ENCODE data around the gene MED15. TPM values are rescaled to one million over a fixed set of nuclear protein-coding genes. Genes with fewer than 3 reads are reported as not detected.
"Not testable (repeated sequence)": the region's sequence is repeated elsewhere in the genome, so short reads cannot be mapped to it uniquely, and the experiment has no call there.

MED15 gene
- polyA plus RNA-seq, 2 donors = 31.0 to 55.9 TPM

DNA sequence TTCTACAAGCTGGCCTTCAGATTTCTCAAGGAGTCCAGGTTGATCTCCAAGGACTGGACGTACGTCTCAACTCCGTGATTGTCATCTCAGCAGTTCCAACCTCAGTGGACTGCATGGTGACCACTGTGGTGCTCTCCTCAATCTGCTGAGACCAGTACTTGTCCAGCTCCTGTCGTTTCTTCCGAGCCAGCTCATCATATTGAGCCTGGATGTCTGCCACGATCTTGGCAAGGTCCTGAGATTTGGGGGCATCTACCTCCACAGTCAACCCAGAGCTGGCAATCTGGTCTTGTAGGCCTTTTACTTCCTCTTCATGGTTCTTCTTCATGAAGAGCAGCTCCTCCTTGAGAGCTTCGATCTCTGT lies 24.3 kb upstream of the MED15 start:
- 95 to 96% methylated on average over 7 of the region's 7 CpGs for WGBS, 2 donors
- H3K36me3 ChIP-seq (ENCODE audit: control insufficient read depth in 2 of 2, insufficient read depth in 2 of 2, low read length in 1 of 2); H3K4me1 ChIP-seq (ENCODE audit: control insufficient read depth in 2 of 2, insufficient read depth in 2 of 2, low read length in 1 of 2); H3K4me3 ChIP-seq (ENCODE audit: low read depth in 1 of 2, low read length in 2 of 2); H3K27ac ChIP-seq (ENCODE audit: low read depth in 2 of 2, low read length in 1 of 2); H3K27me3 ChIP-seq (ENCODE audit: control insufficient read depth in 1 of 2, insufficient read depth in 2 of 2, low read length in 2 of 2); H3K9me3 ChIP-seq (ENCODE audit: control insufficient read depth in 2 of 2, insufficient read depth in 1 of 2, low read depth in 1 of 2, low read length in 1 of 2): not testable (repeated sequence)

DNA sequence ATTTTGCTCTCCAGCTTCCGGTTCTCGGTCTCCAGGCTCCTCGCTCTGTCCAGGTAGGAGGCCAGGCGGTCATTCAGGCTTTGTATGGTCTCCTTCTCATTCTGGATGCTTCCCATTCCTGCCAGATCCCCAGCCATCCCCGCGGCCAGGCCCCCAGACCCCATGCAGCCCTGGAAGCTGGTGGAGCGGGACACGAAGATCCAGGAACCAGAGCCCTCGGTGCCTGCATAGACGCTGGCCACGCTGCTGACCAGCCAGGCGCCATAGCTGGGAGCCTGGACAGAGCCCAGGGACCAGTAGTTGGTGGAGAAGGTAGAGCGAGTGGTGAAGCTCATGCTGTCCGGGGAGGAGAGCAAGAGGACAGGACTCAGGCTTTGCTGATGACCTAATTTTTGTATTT lies 23.6 kb upstream of the MED15 start:
- peaks cover 0 to 3% of the 10 kb centered on the region in 2 donors for H3K36me3 ChIP-seq (ENCODE audit: control insufficient read depth in 2 of 2, insufficient read depth in 2 of 2, low read length in 1 of 2)
- no peak overlapping the region for H3K27ac ChIP-seq (ENCODE audit: low read depth in 2 of 2, low read length in 1 of 2)
- WGBS, 2 donors = 96 to 98% methylated on average over 14 of the region's 14 CpGs
- H3K9me3 ChIP-seq (ENCODE audit: control insufficient read depth in 2 of 2, insufficient read depth in 1 of 2, low read depth in 1 of 2, low read length in 1 of 2) = no peaks in the 10 kb centered on the region
- no peaks in the 10 kb centered on the region for H3K4me1 ChIP-seq (ENCODE audit: control insufficient read depth in 2 of 2, insufficient read depth in 2 of 2, low read length in 1 of 2)
- H3K27me3 ChIP-seq (ENCODE audit: control insufficient read depth in 1 of 2, insufficient read depth in 2 of 2, low read length in 2 of 2) = no peaks in the 10 kb centered on the region
- no peak overlapping the region for H3K4me3 ChIP-seq (ENCODE audit: low read depth in 1 of 2, low read length in 2 of 2)

DNA sequence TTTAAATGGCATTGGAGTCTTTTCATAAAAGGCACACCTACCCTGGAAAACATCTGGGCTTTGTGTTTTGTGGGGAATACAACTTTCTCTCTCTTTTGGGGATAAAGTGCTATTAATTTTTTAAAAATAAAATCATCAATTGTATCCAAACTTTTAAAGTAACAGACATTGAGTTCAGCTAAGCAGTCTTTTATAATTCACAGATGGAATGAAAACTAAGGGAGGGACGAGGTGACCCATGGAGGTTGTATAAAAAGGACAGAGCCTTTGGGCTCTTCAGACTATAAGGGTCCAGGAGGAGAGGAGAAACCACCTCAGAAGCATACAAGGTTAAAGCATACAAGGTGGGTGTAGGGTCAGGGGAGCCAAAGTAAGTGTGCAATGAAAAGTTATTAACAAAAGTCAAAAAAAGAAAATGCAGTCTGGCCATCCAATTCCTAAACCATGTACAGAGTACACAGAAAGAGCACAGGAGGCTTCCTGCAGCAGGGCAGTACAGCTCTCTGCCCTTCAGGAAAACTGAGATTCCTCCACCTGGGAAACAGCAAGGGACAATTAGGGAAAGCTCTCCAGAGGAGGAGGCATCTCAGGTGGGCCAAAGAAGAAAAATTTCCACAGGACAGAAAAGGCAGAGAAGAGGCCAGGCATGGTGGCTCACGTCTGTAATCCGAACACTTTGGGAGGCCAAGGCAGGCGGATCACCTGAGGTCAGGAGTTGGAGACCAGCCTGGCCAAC lies 22.3 kb upstream of the MED15 start:
- 90 to 94% methylated on average over 4 of the region's 4 CpGs for WGBS, 2 donors

DNA sequence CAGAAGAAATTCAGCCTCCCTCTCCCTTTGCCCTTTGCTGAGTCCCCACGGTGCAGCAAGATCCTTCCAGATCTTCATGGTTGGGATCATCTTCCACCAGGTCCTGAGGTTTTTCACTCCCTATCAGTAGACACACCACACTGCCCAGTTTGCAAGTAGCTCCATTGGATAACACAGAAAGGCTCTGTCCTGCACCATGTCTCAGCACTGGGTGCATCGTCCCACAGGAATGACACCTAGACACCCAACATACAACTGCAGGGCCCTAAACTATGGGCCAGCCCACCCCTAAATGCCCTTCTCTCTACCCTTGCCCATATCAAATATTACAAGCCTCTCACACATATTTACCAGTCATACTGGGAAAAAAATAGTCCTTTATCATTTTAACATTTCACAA lies 21.2 kb upstream of the MED15 start:
- peaks cover 0 to 3% of the 10 kb centered on the region in 2 donors for H3K36me3 ChIP-seq (ENCODE audit: control insufficient read depth in 2 of 2, insufficient read depth in 2 of 2, low read length in 1 of 2)
- H3K27ac ChIP-seq (ENCODE audit: low read depth in 2 of 2, low read length in 1 of 2) = no peak overlapping the region
- WGBS, 2 donors = 86 to 93% methylated on average over 2 of the region's 2 CpGs
- no peaks in the 10 kb centered on the region for H3K9me3 ChIP-seq (ENCODE audit: control insufficient read depth in 2 of 2, insufficient read depth in 1 of 2, low read depth in 1 of 2, low read length in 1 of 2)
- no peaks in the 10 kb centered on the region for H3K27me3 ChIP-seq (ENCODE audit: control insufficient read depth in 1 of 2, insufficient read depth in 2 of 2, low read length in 2 of 2)
- no peak overlapping the region for H3K4me3 ChIP-seq (ENCODE audit: low read depth in 1 of 2, low read length in 2 of 2)
- peaks cover 0 to 3% of the 10 kb centered on the region in 2 donors for H3K4me1 ChIP-seq (ENCODE audit: control insufficient read depth in 2 of 2, insufficient read depth in 2 of 2, low read length in 1 of 2)

More for the DNA sequence above, 22.3 kb upstream of the MED15 start:
- Histone ChIP-seq H3K4me1 (ENCODE audit: control insufficient read depth in 2 of 2, insufficient read depth in 2 of 2, low read length in 1 of 2) (peaks cover 0 to 3% of the 10 kb centered on the region in 2 donors), H3K4me3 (ENCODE audit: low read depth in 1 of 2, low read length in 2 of 2) (no peak overlapping the region), H3K27ac (ENCODE audit: low read depth in 2 of 2, low read length in 1 of 2) (no peak overlapping the region), H3K36me3 (ENCODE audit: control insufficient read depth in 2 of 2, insufficient read depth in 2 of 2, low read length in 1 of 2) (peaks cover 0 to 3% of the 10 kb centered on the region in 2 donors), H3K9me3 (ENCODE audit: control insufficient read depth in 2 of 2, insufficient read depth in 1 of 2, low read depth in 1 of 2, low read length in 1 of 2) (no peaks in the 10 kb centered on the region), H3K27me3 (ENCODE audit: control insufficient read depth in 1 of 2, insufficient read depth in 2 of 2, low read length in 2 of 2) (no peaks in the 10 kb centered on the region)

DNA sequence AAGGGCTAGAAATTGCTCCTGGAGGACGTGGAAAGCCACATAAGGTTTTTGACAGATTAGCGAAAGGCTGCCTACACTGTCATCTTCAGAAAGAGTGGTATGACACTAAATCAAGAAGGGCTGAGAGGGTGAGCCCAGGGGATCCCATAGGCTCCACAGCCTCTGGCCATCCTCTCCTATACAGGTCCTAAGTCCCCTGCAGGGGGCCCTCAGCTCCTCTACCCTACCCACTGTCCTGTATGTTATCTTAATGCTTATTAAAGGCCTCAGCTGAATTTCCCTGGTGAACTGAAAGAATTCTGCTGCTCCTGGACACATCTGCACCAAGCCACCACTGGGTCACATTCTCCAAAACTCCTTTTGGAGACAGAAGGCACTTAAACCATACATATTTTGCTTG lies 19.7 kb upstream of the MED15 start:
- Histone ChIP-seq H3K36me3 (ENCODE audit: control insufficient read depth in 2 of 2, insufficient read depth in 2 of 2, low read length in 1 of 2) (peaks cover 0 to 3% of the 10 kb centered on the region in 2 donors), H3K27me3 (ENCODE audit: control insufficient read depth in 1 of 2, insufficient read depth in 2 of 2, low read length in 2 of 2) (no peaks in the 10 kb centered on the region), H3K4me3 (ENCODE audit: low read depth in 1 of 2, low read length in 2 of 2) (no peak overlapping the region), H3K9me3 (ENCODE audit: control insufficient read depth in 2 of 2, insufficient read depth in 1 of 2, low read depth in 1 of 2, low read length in 1 of 2) (no peaks in the 10 kb centered on the region), H3K27ac (ENCODE audit: low read depth in 2 of 2, low read length in 1 of 2) (no peak overlapping the region), H3K4me1 (ENCODE audit: control insufficient read depth in 2 of 2, insufficient read depth in 2 of 2, low read length in 1 of 2) (peaks cover 0 to 3% of the 10 kb centered on the region in 2 donors)
- WGBS, 2 donors = 97 to 100% methylated on average over 2 of the region's 2 CpGs

DNA sequence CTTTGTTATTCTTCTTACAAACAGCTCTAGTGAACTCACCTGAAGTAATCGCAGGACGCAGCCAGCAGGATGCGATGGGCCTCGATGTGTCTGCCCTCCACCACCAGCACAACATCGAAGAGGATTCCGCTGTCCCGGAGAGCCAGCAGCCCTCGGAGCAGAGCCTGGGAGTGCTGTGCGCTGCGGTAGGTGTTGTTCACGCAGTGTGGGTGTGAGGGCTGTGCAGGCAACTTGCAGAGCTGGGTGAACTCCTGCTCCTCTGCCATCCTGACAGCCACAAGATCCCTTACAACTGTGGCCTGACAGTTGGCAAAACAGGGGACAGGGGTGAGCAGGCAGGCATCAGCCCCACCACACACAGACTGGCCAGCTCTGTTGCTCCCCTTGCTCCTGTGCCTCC lies 18.5 kb upstream of the MED15 start:
- Histone ChIP-seq H3K4me3 (ENCODE audit: low read depth in 1 of 2, low read length in 2 of 2) (no peak overlapping the region), H3K9me3 (ENCODE audit: control insufficient read depth in 2 of 2, insufficient read depth in 1 of 2, low read depth in 1 of 2, low read length in 1 of 2) (no peaks in the 10 kb centered on the region)
- WGBS, 2 donors = 86 to 88% methylated on average over 11 of the region's 11 CpGs

DNA sequence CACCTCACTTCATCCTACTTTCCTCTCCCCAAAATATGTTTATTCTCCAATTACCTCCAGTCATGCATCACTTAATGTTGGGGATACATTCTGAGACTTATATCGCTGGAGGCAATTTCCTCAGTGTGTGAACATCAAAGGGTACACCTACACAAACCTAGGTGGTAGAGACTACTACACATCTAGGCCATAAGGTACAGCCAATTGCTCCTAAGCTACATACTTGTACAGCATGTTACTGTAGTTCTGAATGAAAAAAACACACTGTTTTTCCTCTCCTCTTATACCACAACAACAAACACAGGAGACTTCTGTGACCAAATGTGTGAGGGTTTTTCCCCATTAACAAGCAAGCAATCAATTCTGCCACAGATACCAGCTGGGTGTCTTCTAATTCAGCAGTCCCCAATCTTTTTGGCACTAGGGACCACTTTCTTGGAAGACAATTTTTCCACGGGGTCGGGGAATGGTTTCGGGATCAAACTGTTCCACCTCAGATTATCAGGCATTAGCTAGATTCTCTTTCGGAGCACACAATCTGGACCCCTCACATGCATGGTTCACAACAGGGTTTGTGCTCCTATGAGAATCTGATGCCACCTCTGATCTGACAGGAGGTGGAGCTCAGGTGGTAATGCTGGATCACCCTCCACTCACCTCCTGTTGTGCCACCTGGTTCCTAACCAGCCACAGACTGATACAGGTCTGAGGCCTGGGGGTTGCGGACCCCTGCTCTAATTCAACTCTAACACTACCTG lies 17.0 kb upstream of the MED15 start:
- Histone ChIP-seq H3K36me3 (ENCODE audit: control insufficient read depth in 2 of 2, insufficient read depth in 2 of 2, low read length in 1 of 2) (no peaks in the 10 kb centered on the region), H3K27me3 (ENCODE audit: control insufficient read depth in 1 of 2, insufficient read depth in 2 of 2, low read length in 2 of 2) (no peaks in the 10 kb centered on the region), H3K4me1 (ENCODE audit: control insufficient read depth in 2 of 2, insufficient read depth in 2 of 2, low read length in 1 of 2) (peaks cover 0 to 3% of the 10 kb centered on the region in 2 donors), H3K27ac (ENCODE audit: low read depth in 2 of 2, low read length in 1 of 2) (no peak overlapping the region), H3K4me3 (ENCODE audit: low read depth in 1 of 2, low read length in 2 of 2) (no peak overlapping the region), H3K9me3 (ENCODE audit: control insufficient read depth in 2 of 2, insufficient read depth in 1 of 2, low read depth in 1 of 2, low read length in 1 of 2) (no peaks in the 10 kb centered on the region)
- 86 to 88% methylated on average over 6 of the region's 6 CpGs for WGBS, 2 donors

More for the DNA sequence above, 18.5 kb upstream of the MED15 start:
- no peaks in the 10 kb centered on the region for H3K36me3 ChIP-seq (ENCODE audit: control insufficient read depth in 2 of 2, insufficient read depth in 2 of 2, low read length in 1 of 2)
- H3K4me1 ChIP-seq (ENCODE audit: control insufficient read depth in 2 of 2, insufficient read depth in 2 of 2, low read length in 1 of 2) = peaks cover 0 to 3% of the 10 kb centered on the region in 2 donors
- H3K27ac ChIP-seq (ENCODE audit: low read depth in 2 of 2, low read length in 1 of 2) = no peak overlapping the region
- H3K27me3 ChIP-seq (ENCODE audit: control insufficient read depth in 1 of 2, insufficient read depth in 2 of 2, low read length in 2 of 2) = no peaks in the 10 kb centered on the region

DNA sequence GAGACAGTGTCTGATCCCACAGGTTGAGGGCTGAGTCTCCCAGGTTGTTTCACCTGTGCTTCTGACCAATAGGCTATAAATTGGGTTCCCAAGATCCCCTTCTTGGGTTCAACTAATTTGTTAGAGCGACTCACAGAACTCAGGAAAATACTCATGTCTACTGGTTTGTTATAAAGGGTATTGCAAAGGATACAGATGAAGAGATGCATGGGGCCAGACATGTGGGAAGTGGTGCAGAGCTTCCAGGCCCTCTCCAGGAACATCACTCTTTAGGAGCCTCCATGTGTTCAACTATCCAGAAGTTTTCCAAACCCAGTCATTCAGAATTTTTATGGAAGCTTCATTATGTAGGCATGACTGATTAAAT lies 16.5 kb upstream of the MED15 start:
- Histone ChIP-seq H3K4me1 (ENCODE audit: control insufficient read depth in 2 of 2, insufficient read depth in 2 of 2, low read length in 1 of 2) (peaks cover 0 to 3% of the 10 kb centered on the region in 2 donors), H3K4me3 (ENCODE audit: low read depth in 1 of 2, low read length in 2 of 2) (no peak overlapping the region), H3K27me3 (ENCODE audit: control insufficient read depth in 1 of 2, insufficient read depth in 2 of 2, low read length in 2 of 2) (no peaks in the 10 kb centered on the region), H3K9me3 (ENCODE audit: control insufficient read depth in 2 of 2, insufficient read depth in 1 of 2, low read depth in 1 of 2, low read length in 1 of 2) (no peaks in the 10 kb centered on the region), H3K36me3 (ENCODE audit: control insufficient read depth in 2 of 2, insufficient read depth in 2 of 2, low read length in 1 of 2) (no peaks in the 10 kb centered on the region), H3K27ac (ENCODE audit: low read depth in 2 of 2, low read length in 1 of 2) (no peak overlapping the region)
- 99 to 100% methylated on average over 1 of the region's 1 CpG for WGBS, 2 donors

DNA sequence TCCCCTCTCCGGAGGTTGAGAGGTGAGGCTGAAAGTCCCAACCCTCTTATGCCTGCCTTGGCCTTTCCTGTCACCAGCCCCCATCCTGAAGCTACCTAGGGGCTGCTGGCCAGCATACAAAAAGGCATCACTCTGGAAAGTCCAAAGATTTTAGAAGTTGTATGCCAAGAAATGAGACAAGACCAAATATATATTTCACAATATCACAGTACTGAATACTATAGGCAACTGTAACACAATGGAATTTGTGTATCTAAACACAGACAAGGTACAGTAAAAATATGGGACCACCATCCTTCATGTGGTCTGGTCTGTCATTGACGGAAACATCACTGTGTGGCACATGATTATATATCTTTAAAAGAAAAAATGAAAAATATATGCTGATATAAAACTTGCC lies 16.1 kb upstream of the MED15 start:
- 94% methylated on average over 2 of the region's 2 CpGs for WGBS, 2 donors
- Histone ChIP-seq H3K4me3 (ENCODE audit: low read depth in 1 of 2, low read length in 2 of 2) (no peak overlapping the region), H3K27me3 (ENCODE audit: control insufficient read depth in 1 of 2, insufficient read depth in 2 of 2, low read length in 2 of 2) (no peaks in the 10 kb centered on the region), H3K27ac (ENCODE audit: low read depth in 2 of 2, low read length in 1 of 2) (no peak overlapping the region), H3K9me3 (ENCODE audit: control insufficient read depth in 2 of 2, insufficient read depth in 1 of 2, low read depth in 1 of 2, low read length in 1 of 2) (no peaks in the 10 kb centered on the region), H3K4me1 (ENCODE audit: control insufficient read depth in 2 of 2, insufficient read depth in 2 of 2, low read length in 1 of 2) (peaks cover 0 to 3% of the 10 kb centered on the region in 2 donors), H3K36me3 (ENCODE audit: control insufficient read depth in 2 of 2, insufficient read depth in 2 of 2, low read length in 1 of 2) (no peaks in the 10 kb centered on the region)
